Calu3 (cell line): ENCODE measurements around the gene NEK5. TPM values are rescaled to one million over a fixed set of nuclear protein-coding genes. Genes with fewer than 3 reads are reported as not detected.

Experiments used
- BruUV-seq: library from RNA; stranded (reverse); fragments of 400-500 nt; replicated peaks from 2 replicates; lab custom pipeline; 2021; lab: Mats Ljungman, UMichigan
- CTCF ChIA-PET: fragments of 300-600 bp; sonication (Branson Sonifier 250); formaldehyde crosslinking; loops from one replicate; lab custom pipeline; 2022; ENCODE audit warnings: antibody characterized with exemption; lab: Charles Lee
- DNase-seq: peaks from one replicate; pipeline ENCODE4 v3.0.0; 2022
- H3K27ac Mint-ChIP-seq: one replicate; pipeline ENCODE4 v1.8.0; 2022; ENCODE audit warnings: mixed read lengths; ENCODE audit not compliant: unreplicated experiment
- H3K27me3 Mint-ChIP-seq: one replicate; pipeline ENCODE4 v1.8.0; 2022; ENCODE audit warnings: mixed read lengths; ENCODE audit not compliant: unreplicated experiment
- H3K36me3 Mint-ChIP-seq: one replicate; pipeline ENCODE4 v1.8.0; 2022; ENCODE audit warnings: mild to moderate bottlenecking, moderate library complexity, mixed read lengths; ENCODE audit not compliant: insufficient read depth, unreplicated experiment
- H3K4me1 Mint-ChIP-seq: one replicate; pipeline ENCODE4 v1.8.0; 2022; ENCODE audit warnings: mild to moderate bottlenecking, low read depth, mixed read lengths; ENCODE audit not compliant: unreplicated experiment
- H3K4me3 Mint-ChIP-seq: one replicate; pipeline ENCODE4 v1.8.0; 2022; ENCODE audit warnings: mild to moderate bottlenecking, low read depth, moderate library complexity, mixed read lengths; ENCODE audit not compliant: unreplicated experiment
- H3K9me3 Mint-ChIP-seq: one replicate; pipeline ENCODE4 v1.8.0; 2022; ENCODE audit warnings: low read depth, mixed read lengths; ENCODE audit not compliant: unreplicated experiment
- CTCF ChIP-seq: fragments of 200-600 bp; IDR thresholded peaks from one replicate; pipeline ENCODE4 v1.8.0; 2022; ENCODE audit warnings: antibody characterized with exemption; ENCODE audit not compliant: unreplicated experiment
- intact Hi-C: fragments of 100-400 bp; cut with micrococcal nuclease; formaldehyde crosslinking; loops from one replicate; pipeline ENCODE4 v1.10.0; 2022; ENCODE audit not compliant: unreplicated experiment
- total RNA-seq: library from RNA; stranded (reverse); gene quantifications from 2 replicates; pipeline ENCODE4 v1.2.3, GENCODE V29; 2022

NEK5 gene
- total RNA-seq, 1 experiment from 2014 or later, result 0.38 TPM

- no peak for DNase-seq
- H3K27ac Mint-ChIP-seq, result no peak overlapping the region
- no peak for TF ChIP-seq CTCF
- TSS peak; percentile 43 for BruUV-seq
- H3K9me3 Mint-ChIP-seq, result peaks cover 16% of the 10 kb centered on the region
- H3K27me3 Mint-ChIP-seq, result no peaks in the 10 kb centered on the region
- peaks cover 26% of the 10 kb centered on the region for H3K36me3 Mint-ChIP-seq
- H3K4me3 Mint-ChIP-seq, result no peak overlapping the region
- H3K4me1 Mint-ChIP-seq, result no peaks in the 10 kb centered on the region
- CTCF ChIA-PET, result interaction anchor here (0.5 kb wide), 1 partner anchor 20 kb away, joined by 3 read pairs; no protein-coding TSS in a partner anchor
- intact Hi-C loops, result no loop called here
Observed at GRCh38 chr13:52029569-52029968, 99.3 kb downstream of the NEK5 start.

- H3K36me3 Mint-ChIP-seq, result peaks cover 35% of the 10 kb centered on the region
Observed at GRCh38 chr13:52027832-52028231, 101.0 kb downstream of the NEK5 start.

DNA sequence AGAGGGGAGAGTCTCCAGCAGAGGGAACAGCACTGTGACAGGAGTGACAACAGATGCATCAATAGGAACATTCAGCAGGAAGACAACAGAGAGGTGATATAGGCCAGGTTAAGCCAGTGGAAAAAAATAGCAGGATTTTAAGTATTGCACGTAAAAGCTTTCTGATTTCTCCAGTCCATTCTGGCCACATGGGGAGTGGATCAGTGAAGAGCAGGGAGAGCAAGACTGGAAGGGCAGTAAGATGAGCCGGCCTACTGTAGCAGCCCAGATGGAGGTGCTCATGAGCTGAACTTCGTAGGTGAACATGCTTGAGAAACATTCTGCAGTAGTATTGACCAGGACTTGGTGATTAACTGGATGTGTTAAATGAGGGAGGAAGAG, 102.6 kb downstream of the NEK5 start:
- DNase-seq, result no peak
- Mint-ChIP-seq H3K36me3 (peaks cover 35% of the 10 kb centered on the region), H3K4me1 (no peaks in the 10 kb centered on the region), H3K27me3 (no peaks in the 10 kb centered on the region), H3K4me3 (no peak overlapping the region), H3K9me3 (peaks cover 18% of the 10 kb centered on the region), H3K27ac (no peak overlapping the region)
- TF ChIP-seq CTCF, result no peak
- no TSS peak for BruUV-seq
- CTCF ChIA-PET, result no interaction called here
- intact Hi-C loops, result no loop called here

More at GRCh38 chr13:52027832-52028231, 101.0 kb downstream of the NEK5 start:
- no peak overlapping the region for H3K27ac Mint-ChIP-seq
- H3K9me3 Mint-ChIP-seq, result peaks cover 16% of the 10 kb centered on the region
- intact Hi-C loops, result no loop called here
- H3K4me1 Mint-ChIP-seq, result no peaks in the 10 kb centered on the region
- no peak for DNase-seq
- TF ChIP-seq CTCF, result no peak
- H3K4me3 Mint-ChIP-seq, result no peak overlapping the region
- no peaks in the 10 kb centered on the region for H3K27me3 Mint-ChIP-seq
- no TSS peak for BruUV-seq
- CTCF ChIA-PET, result no interaction called here

DNA sequence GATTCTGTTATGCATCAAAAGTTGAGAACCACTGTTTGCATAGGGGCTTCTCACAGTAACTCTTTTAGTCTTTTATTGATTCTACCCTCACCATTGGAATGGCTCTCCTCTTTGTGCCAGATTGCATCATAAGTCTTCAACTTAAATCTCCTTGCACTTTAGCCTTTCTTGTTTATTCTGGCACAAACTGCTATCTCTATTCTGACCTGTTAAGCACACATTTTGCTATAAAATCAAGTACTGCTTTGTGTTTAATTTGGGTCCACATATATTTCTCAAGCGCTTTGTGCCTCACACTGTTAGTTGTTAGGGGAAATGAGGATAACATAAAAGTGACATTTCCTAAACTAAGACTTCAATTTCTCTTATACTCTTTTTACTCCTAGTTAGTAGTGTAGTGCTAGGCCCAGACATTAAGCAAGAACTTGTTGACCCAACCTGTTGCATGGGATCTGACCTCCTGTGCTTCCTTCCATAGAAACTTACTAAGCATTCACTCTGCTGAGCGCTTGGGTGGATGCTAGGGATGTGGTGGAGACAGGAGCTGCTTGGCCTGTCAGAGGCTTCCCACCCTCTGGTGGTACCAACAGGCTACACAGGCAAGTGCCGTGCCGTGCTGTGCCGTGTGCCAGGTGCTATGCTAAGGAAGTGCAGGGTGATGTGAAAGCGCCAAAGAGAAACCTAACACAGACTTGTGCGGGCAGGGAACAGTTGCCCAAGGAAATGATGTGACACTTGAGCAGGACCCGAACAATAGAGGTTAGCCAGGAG, 103.2 kb downstream of the NEK5 start:
- Mint-ChIP-seq H3K36me3 (peaks cover 35% of the 10 kb centered on the region), H3K4me1 (no peaks in the 10 kb centered on the region), H3K27me3 (no peaks in the 10 kb centered on the region), H3K9me3 (peaks cover 19% of the 10 kb centered on the region), H3K27ac (no peak overlapping the region), H3K4me3 (no peak overlapping the region)
- no TSS peak for BruUV-seq
- DNase-seq, result no peak
- no peak for TF ChIP-seq CTCF
- CTCF ChIA-PET, result no interaction called here
- intact Hi-C loops, result no loop called here
